Activated CD8-positive, alpha-beta memory T cell treated with anti-CD3 and anti-CD28 coated beads for 1 hour (primary cell): ENCODE results near the gene PIGL.
"Not testable (repeated sequence)": the region's sequence is repeated elsewhere in the genome, so short reads cannot be mapped to it uniquely, and the experiment has no call there.

ENCODE experiments used
- DNase-seq, 2 donors: peaks; one replicate each; pipeline ENCODE4 v3.0.0-alpha.2; 2020; ENCODE audit warnings: low read depth in 1 of 2; ENCODE audit errors: extremely low read depth in 1 of 2

PIGL gene

GRCh38 chr17:16217002-16217635 is at the start of gene PIGL:
TSS of gene PIGL (plus strand) at chr17:16217210. CDS start at chr17:16217227, 17 bp downstream.
- DNase-seq = peak; percentile 61 to 75

DNA sequence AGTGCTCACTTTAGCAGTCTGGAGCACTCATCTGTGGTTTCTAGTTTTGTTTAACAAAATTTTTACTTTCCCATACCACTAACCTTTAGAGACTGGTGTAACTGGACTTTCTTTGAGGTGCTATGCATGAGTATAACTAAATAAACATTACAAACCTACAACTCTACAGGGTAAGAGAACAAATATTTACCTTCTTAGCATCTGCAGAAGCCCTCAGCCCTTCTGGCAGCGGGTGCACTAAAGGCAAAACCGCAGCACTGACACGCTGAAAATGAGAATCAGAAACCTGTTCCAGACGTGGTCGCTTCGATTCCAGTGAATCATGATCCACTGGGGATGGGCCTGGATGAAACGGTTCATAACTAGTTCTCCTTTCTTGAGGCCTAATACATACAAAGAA is 45.4 kb upstream of the PIGL start:
- no peak for DNase-seq

- no peak for DNase-seq
These were observed 38.2 kb upstream of the PIGL start for GRCh38 chr17:16178836-16179235.

DNA sequence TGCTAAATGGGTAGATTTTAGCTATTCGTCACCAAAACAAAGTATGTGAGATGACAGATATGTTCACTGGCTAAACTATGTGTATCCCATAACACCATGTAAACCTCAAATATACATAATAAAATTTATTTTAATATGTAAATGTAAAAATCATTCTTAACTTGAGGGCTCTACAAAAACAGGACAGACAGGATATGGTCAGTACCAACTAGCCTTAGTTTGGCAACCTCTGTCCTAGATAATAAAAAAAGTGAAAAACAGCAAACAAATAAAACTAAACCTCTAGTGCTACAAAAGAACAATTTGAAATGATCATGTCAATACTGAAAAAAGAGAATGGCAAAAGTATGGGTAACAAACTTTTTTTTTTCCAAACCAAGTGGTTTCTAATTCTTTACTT is 35.4 kb upstream of the PIGL start:
- no peak for DNase-seq

DNA sequence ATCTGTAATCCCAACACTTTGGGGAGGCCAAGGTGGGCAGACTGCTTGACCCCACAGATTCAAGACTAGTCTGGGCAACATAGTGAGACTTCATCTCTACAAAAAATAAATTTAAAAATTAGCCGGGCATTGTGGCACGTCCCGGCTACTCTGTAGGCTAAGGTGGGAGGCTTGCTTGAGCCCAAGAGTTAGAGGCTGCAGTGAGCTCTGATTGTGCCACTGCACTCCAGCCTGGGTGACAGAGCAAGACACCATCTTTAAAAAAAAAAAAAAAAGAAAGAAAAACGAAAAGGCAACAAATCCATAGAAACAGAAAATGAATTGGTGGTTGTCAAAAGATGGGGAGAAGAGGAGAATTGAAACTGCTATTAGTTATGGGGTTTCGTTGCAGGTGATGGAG is 29.4 kb upstream of the PIGL start:
- no peak for DNase-seq

- DNase-seq = no peak
These were observed 27.1 kb upstream of the PIGL start for GRCh38 chr17:16189791-16190348.

DNA sequence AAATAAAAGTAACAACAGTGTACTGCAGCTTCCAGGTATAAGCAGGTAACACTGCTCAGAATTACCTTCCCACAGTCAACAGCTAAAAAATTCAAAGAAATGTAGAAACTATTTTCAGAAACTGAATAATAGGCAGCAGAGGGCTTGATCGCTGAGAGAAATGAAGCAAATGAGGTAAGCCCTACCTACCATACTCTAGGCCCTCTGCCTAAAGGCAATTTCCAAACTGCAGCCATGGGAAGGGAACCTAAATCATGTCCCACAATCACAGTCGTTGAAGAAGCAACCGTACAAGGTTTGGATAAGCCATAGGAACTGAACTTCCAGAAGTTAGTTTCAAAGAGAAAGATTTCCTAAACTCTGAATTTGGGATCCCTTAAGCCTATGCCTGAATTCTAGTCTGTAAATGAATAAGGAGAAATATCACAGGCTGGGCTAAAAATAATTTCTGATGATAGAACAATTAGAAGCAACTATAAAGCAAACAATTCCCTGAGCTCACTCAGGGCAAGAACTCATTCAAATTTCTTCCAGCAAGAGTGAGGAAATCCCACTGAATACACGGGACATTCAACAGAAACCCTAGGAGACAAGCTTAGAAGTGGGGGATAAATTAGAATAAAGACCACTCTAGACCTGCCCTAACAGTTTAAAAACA is 26.2 kb upstream of the PIGL start:
- no peak for DNase-seq

GRCh38 chr17:16191604-16192003 is 25.4 kb upstream of the PIGL start:
- no peak for DNase-seq

DNA sequence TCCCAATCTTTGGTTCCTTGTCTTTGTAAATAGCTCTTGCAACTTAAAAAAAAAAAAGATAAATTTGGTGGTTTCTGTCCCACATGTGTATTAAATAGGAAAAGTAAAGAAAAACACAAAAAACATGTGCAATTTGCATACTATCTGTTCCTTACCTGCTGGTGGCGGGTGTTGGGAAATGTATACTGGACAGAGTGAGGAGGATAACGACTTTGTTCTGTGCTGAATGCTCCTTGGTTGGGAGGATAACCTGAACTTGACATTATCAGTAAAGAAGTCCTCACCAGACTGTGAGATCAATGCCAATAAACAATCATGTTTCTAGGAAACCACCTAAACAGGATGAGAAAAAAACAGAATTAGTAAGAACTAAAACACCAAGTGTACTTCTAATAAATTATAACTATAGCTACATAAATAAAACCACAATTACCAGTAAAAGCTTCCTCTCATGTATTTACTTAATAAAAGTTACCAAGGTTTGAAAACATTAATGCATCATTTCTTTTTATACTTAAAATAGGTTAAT is 22.6 kb upstream of the PIGL start:
- DNase-seq = not testable (repeated sequence)

DNA sequence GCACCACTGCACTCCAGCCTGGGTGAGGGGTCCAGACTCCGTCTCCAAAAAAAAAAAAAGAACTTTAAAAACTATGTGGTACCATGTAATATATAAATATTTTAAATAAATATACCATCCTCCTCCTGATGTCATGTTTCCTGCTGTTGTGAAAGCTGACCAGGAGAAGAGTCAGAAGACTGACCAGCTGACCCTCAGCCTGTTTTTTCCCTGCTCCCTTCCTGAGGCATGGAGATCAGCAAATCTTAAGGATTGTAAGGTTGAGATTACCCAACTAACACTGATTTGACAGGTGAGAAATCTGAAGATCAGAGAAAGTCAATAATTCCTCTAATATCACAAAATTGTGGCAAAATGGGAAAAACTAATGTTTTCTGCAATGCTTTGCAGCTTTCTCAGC is 19.7 kb upstream of the PIGL start:
- no peak for DNase-seq

DNA sequence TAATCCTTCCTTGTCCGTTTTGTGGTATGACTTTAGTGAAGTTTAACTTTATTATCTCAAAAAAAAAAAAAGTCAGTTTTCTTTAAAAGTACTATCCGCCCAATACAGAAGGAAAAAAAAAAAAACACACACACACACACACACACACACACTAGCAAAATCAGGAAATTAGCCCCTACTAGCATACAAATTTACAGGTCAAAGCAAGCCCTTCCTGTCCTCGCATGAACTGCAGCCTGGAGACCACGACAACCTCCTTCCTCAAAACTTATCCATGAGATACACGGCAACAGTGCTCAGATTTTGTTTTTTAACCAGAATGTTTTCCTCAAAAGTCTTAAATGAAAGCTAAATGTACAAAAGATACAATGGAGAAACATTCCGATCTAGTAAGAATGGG is 17.9 kb upstream of the PIGL start:
- no peak for DNase-seq

- not testable (repeated sequence) for DNase-seq
These were observed 15.3 kb upstream of the PIGL start for GRCh38 chr17:16201693-16202131.

DNA sequence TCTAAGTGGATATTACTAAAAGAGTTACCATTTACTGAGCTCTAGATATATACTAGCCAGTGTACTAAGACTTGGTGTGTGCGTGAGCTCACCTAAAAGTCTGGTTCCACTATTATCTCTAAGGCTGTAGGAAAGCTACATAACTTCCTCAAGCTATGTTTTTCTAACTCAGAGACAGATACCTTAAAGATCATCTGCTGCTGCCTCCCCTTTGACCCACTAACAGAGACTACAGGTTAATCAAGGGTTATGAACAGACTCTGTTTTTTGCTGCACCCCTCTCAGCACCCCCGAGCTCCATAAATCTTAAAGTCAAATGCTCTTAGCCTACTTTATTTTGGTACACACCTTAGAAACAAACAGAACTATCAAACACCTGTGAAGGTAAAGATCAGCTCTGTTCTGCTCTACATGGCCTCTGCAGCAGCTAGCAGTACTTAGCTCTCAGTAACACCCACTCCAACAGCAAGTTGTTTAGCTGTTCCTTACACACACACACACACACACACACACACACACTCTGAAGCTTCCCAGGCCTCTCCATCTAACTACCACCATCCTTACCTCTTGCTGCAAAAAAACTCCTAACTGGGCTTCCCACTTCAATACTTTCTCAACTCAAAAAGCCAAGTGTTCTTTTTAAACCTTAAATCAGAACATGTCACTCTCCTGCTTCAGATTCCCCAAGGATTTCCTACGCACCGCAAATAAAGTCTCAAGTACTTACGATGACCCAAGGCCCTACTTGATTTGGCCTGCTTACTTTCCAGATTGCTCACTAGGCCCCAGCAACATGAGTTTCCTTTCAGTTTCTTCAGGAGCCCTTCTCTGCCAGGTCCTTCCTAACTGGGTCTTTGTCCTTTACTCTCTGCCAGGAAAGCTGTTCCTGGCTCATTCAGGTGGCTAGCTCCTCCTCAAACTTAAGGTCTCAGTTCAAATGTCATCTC is 14.2 kb upstream of the PIGL start:
- DNase-seq = not testable (repeated sequence)

GRCh38 chr17:16204763-16205162 is 12.2 kb upstream of the PIGL start:
- DNase-seq = not testable (repeated sequence)

GRCh38 chr17:16211590-16211989 is 5.4 kb upstream of the PIGL start:
- no peak for DNase-seq

DNA sequence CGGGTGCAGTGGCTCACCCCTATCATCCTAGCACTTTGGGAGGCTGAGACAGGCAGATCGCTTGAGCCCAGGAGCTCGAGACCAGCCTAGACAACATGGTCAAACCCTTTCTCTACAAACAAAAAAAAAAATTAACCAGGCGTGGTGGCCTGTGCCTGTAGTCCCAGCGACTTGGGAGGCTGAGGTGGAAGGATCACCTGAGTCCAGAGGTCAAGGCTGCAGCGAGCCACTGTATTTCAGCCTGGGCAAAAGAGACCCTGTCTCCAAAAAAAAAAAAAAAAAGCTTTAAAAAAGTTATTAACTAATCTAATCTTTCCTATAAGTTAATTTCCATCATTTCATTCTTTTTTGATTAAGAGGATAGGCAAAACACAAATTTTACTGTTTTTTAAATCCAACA is 4.2 kb upstream of the PIGL start:
- DNase-seq = no peak

DNA sequence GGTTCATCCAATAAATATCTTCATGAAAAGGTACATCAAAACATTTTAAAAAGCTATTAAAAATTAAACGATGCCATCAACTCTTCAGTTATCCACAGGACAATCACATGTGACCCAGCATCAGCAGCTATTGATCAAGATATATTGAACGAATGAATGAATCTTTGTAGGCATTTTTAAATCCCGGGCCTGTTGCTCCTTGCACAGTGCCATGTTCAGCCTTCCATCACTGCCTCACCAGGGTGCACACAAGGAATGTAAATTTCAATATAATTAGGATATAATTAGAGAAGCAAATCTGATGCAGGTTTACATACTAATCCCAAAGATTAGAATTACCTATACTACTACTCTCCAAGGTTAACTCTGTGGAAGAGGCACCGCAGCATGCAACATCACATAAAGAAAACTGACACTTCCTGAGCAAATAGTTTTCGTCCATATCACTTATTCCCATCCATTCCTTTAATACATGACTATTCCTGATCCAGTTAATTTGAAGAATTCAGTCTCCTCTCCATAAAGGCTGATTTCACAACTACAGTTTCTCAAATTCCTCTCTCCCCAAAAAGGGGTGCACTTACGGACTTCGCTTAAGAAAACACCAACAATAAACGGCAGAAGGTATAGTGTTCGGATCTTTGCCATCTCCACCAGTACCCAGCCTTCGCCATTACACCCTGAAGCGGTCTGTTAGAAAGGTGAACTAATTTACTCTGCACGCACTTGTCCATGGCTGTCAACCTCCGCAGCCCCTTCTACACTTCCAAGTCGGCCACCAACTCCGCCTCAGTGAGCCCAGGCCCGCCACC is 2.6 kb upstream of the PIGL start:
- DNase-seq = no peak

GRCh38 chr17:16215002-16215272 is 2.1 kb upstream of the PIGL start:
- peak in 1 of 2 donors; percentile 10 for DNase-seq

GRCh38 chr17:16215273-16215964 is 1.6 kb upstream of the PIGL start, which contains the start of gene NCOR1:
TSS of gene NCOR1 (minus strand) at chr17:16215534. CDS start at chr17:16194569, 20,965 bp downstream.
- DNase-seq = peak; percentile 68 to 84

DNA sequence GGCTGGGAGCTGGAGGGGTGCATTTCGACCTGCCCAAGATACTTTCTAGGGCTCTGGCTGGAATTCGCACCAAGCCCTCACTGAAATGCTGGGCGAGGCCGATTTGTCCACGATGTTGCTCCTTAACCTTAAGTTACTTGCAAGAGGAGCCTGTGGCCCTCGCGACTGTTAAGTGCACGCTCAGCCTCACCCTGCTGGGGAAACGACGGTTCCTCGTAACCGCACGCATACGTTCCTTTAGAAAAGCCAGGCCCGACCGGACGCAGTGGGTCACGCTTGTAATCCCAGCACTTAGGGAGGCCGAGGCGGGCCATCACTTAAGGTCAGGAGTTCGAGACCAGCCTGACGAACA is 1.1 kb upstream of the PIGL start:
- DNase-seq = peak in 1 of 2 donors; percentile 4
